ENCODE data around the gene CDKN1C.
A peak's percentile ranks its signal among the peaks of the same experiment; 100 is the strongest.

CDKN1C gene

GRCh38 chr11:2853997-2854560 is 31.5 kb downstream of the CDKN1C start:
- Histone ChIP-seq H3K9me3 (replicated peaks; ENCODE audit: insufficient read depth, low read length) (no peaks in the 10 kb centered on the region), H3K9ac (ENCODE audit: low read length) (no peak overlapping the region), H3K4me3 (ENCODE audit: low read length) (no peak overlapping the region), H3F3A (ENCODE audit: insufficient read depth, low read length) (no peaks in the 10 kb centered on the region), H3K27me3 (replicated peaks; ENCODE audit: insufficient read depth, low read length) (0 out of 2 replicates have a peak, but pooled peaks cover under 1% of the 10 kb centered on the region), H3K9me2 (replicated peaks; ENCODE audit: insufficient read depth, low read length) (no peaks in the 10 kb centered on the region), H3K79me2 (ENCODE audit: low read length) (no peaks in the 10 kb centered on the region), H4K20me1 (ENCODE audit: insufficient read depth, low read length) (no peaks in the 10 kb centered on the region), H3K36me3 (replicated peaks; ENCODE audit: insufficient read depth, low read length) (no peaks in the 10 kb centered on the region), H3K4me1 (ENCODE audit: low read length) (no peaks in the 10 kb centered on the region), H3K4me2 (ENCODE audit: low read depth, low read length) (no peak overlapping the region), H2AFZ (ENCODE audit: low read length) (no peak overlapping the region), H3K27ac (ENCODE audit: low read length) (no peak overlapping the region)
- TF ChIP-seq EZH2 (optimal IDR thresholded peaks at IDR 0.05; ENCODE audit: low read depth, low read length) (no peak), EZH2phosphoT487 (IDR thresholded peaks at IDR 0.05; ENCODE audit: low read length) (no peak), CTCF (IDR thresholded peaks at IDR 0.05; ENCODE audit: low read length) (no peak)
- peak; percentile 26 for DNase-seq

GRCh38 chr11:2853401-2853800 is 32.2 kb downstream of the CDKN1C start:
- H3K9me2 ChIP-seq (replicated peaks; ENCODE audit: insufficient read depth, low read length) = no peaks in the 10 kb centered on the region
- no peaks in the 10 kb centered on the region for H3K9me3 ChIP-seq (replicated peaks; ENCODE audit: insufficient read depth, low read length)
- no peak overlapping the region for H3K4me2 ChIP-seq (ENCODE audit: low read depth, low read length)
- H3K79me2 ChIP-seq (ENCODE audit: low read length) = no peaks in the 10 kb centered on the region
- H4K20me1 ChIP-seq (ENCODE audit: insufficient read depth, low read length) = no peaks in the 10 kb centered on the region
- no peak overlapping the region for H3K9ac ChIP-seq (ENCODE audit: low read length)
- H3K27ac ChIP-seq (ENCODE audit: low read length) = no peak overlapping the region
- TF ChIP-seq EZH2 (optimal IDR thresholded peaks at IDR 0.05; ENCODE audit: low read depth, low read length) (no peak), EZH2phosphoT487 (IDR thresholded peaks at IDR 0.05; ENCODE audit: low read length) (no peak), CTCF (IDR thresholded peaks at IDR 0.05; ENCODE audit: low read length) (no peak)
- no peaks in the 10 kb centered on the region for H3K4me1 ChIP-seq (ENCODE audit: low read length)
- H2AFZ ChIP-seq (ENCODE audit: low read length) = no peak overlapping the region
- H3K27me3 ChIP-seq (replicated peaks; ENCODE audit: insufficient read depth, low read length) = no peaks in the 10 kb centered on the region
- no peaks in the 10 kb centered on the region for H3F3A ChIP-seq (ENCODE audit: insufficient read depth, low read length)
- H3K36me3 ChIP-seq (replicated peaks; ENCODE audit: insufficient read depth, low read length) = no peaks in the 10 kb centered on the region
- no peak overlapping the region for H3K4me3 ChIP-seq (ENCODE audit: low read length)
- DNase-seq = no peak

- H3K27ac ChIP-seq (ENCODE audit: low read length) = no peak overlapping the region
- no peak for TF ChIP-seq EZH2phosphoT487 (IDR thresholded peaks at IDR 0.05; ENCODE audit: low read length)
- no peak for TF ChIP-seq EZH2 (optimal IDR thresholded peaks at IDR 0.05; ENCODE audit: low read depth, low read length)
- no peak for TF ChIP-seq CTCF (IDR thresholded peaks at IDR 0.05; ENCODE audit: low read length)
- no peak overlapping the region for H3K9ac ChIP-seq (ENCODE audit: low read length)
- H3F3A ChIP-seq (ENCODE audit: insufficient read depth, low read length) = no peaks in the 10 kb centered on the region
- H2AFZ ChIP-seq (ENCODE audit: low read length) = no peak overlapping the region
- H4K20me1 ChIP-seq (ENCODE audit: insufficient read depth, low read length) = no peaks in the 10 kb centered on the region
- no peaks in the 10 kb centered on the region for H3K79me2 ChIP-seq (ENCODE audit: low read length)
- no peaks in the 10 kb centered on the region for H3K9me3 ChIP-seq (replicated peaks; ENCODE audit: insufficient read depth, low read length)
- no peak overlapping the region for H3K4me3 ChIP-seq (ENCODE audit: low read length)
- no peaks in the 10 kb centered on the region for H3K36me3 ChIP-seq (replicated peaks; ENCODE audit: insufficient read depth, low read length)
- H3K9me2 ChIP-seq (replicated peaks; ENCODE audit: insufficient read depth, low read length) = no peaks in the 10 kb centered on the region
- no peaks in the 10 kb centered on the region for H3K27me3 ChIP-seq (replicated peaks; ENCODE audit: insufficient read depth, low read length)
- DNase-seq = no peak
- H3K4me1 ChIP-seq (ENCODE audit: low read length) = no peaks in the 10 kb centered on the region
- H3K4me2 ChIP-seq (ENCODE audit: low read depth, low read length) = no peak overlapping the region
Measured at GRCh38 chr11:2849994-2850770, 35.4 kb downstream of the CDKN1C start.

All from MM.1S (cell line).